HG03066 (cell line): Measurements from ENCODE around the gene IMP3.
"Not testable (repeated sequence)": the region's sequence is repeated elsewhere in the genome, so short reads cannot be mapped to it uniquely, and the experiment has no call there.

ENCODE experiments used
- ATAC-seq: cut with Tn5 transposase; IDR thresholded peaks from one replicate; pipeline ENCODE4 v1.9.1; 2021; ENCODE audit warnings: low read depth; ENCODE audit not compliant: unreplicated experiment

The IMP3 gene

GRCh38 chr15:75651810-75652543, 12.0 kb upstream of the IMP3 start:
- no peak for ATAC-seq

GRCh38 chr15:75650908-75651809, 11.1 kb upstream of the IMP3 start:
- ATAC-seq, result no peak

GRCh38 chr15:75649848-75650247, 9.8 kb upstream of the IMP3 start:
- no peak for ATAC-seq

GRCh38 chr15:75649045-75649761, 9.2 kb upstream of the IMP3 start:
- ATAC-seq, result no peak

- no peak for ATAC-seq
Measured at GRCh38 chr15:75648156-75649000, 8.4 kb upstream of the IMP3 start.

GRCh38 chr15:75647370-75648155, 7.5 kb upstream of the IMP3 start, which contains the start of gene SNX33:
SNX33 (plus strand) TSS chr15:75647912; CDS start chr15:75649103, 1,191 bp downstream.
- ATAC-seq, result no peak

- no peak for ATAC-seq
Measured at GRCh38 chr15:75646944-75647364, 6.9 kb upstream of the IMP3 start.

- no peak for ATAC-seq
Measured at GRCh38 chr15:75646112-75646943, 6.3 kb upstream of the IMP3 start.

GRCh38 chr15:75644376-75644775, 4.4 kb upstream of the IMP3 start:
- no peak for ATAC-seq

- ATAC-seq, result no peak
Measured at GRCh38 chr15:75641603-75642002, 1.6 kb upstream of the IMP3 start.

GRCh38 chr15:75641179-75641503, 1.1 kb upstream of the IMP3 start:
- ATAC-seq, result no peak

GRCh38 chr15:75640483-75641178, 607 bp upstream of the IMP3 start:
- peak; percentile 30 for ATAC-seq

- no peak for ATAC-seq
Measured at GRCh38 chr15:75639191-75639708, 774 bp downstream of the IMP3 start.

- no peak for ATAC-seq
Measured at GRCh38 chr15:75637245-75638009, 2.6 kb downstream of the IMP3 start.

- no peak for ATAC-seq
Measured at GRCh38 chr15:75636026-75636425, 4.0 kb downstream of the IMP3 start.

GRCh38 chr15:75633922-75634321, 6.1 kb downstream of the IMP3 start:
- not testable (repeated sequence) for ATAC-seq

GRCh38 chr15:75631935-75632334, 8.1 kb downstream of the IMP3 start:
- ATAC-seq, result no peak
